SIG-M5 treated with dmso at 0.1 percent for 504 hours (cell line): ENCODE data around the gene HAL.

Source experiments
- DNase-seq: peaks from one replicate; lab custom pipeline; 2025; ENCODE audit not compliant: unreplicated experiment; lab: John Stamatoyannopoulos, UW

Gene HAL

DNA sequence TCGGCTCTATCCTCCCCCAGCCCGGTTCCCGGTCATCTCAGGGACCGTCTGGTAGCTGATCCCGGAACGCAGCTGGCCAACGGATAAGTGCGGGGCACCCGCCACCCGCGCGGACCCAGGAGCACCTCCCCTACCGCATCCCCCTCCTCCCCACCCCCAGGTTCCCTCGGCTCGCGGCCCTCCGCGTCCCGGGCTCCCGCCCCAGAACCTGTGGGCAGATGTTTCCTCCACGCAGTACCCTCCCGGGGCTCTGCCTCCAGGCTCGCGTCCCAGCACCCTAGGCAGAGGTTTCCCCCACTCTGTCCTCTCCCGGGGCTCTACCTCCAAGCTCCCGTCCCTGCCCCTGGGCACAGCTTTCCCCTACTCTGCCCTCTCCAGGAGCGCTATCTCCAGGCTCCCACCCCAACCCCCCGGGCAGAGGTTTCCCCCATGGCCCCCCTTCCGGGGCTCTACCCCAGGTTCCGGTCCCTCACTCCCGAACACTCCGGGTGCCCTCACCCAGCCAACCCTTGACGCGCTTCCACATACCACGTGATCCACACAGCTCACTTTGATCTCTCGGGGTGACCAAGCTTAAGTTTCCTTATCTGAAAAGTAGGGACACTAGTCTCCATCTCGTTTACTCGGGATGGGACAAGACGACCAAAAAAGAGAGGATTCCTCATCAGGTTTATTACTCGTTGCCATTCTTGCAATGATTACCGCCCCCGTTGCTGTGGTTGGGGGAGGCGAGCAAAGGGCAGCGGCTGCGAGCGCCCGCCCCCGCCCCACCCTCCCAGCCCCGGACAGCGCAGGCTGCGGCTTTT lies 53.4 kb downstream of the HAL start, which contains the start of gene CCDC38:
Gene CCDC38, minus strand, starts transcription at position 91 of the 806 bp plus-strand sequence. CDS start 6,105 bp downstream, outside the sequence.
- DNase-seq = peak; percentile 90

DNA sequence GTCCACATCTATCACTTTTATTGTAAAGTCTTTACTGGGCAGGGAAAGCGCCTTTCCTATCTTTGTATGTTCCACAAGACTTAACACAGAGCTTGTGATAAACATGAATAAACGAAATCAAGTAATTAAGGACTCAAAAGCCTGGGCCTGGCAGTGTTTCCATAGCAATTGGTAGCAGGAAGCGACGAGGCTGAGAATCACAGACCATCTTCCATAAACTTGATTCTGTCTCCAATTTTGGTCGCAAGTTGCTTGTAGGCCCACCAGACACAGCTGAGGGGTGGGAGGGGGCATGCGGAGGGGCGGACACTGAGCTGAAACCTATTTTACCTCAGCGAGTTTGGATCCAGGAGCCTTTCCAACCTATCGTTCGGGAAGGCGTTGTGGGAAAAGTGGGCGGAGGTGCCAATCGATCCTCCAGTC lies 54.0 kb downstream of the HAL start:
- no peak for DNase-seq

DNA sequence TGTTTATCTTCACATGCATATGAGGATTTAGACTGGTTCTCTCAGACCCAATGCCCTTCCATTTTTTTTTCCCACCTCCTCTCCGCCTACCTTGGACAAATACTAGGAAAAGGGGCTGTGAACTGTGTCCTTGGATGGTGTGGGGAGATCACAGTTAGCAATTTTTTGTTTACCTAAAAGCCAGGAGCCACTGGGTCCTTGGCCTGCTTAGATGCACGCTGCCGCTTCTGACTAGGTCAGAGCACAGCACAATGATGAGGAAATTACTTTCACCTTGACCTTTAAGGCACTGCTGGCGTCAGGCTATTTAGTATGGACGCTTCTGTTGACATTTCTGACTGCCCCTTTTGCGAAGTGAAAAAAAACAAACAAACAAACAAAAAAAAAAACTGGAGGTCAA lies 55.6 kb downstream of the HAL start:
- DNase-seq = no peak
